Endothelial cell (in vitro differentiated cells): Measurements from ENCODE around the gene ACKR4. TPM values are rescaled to one million over a fixed set of nuclear protein-coding genes. Genes with fewer than 3 reads are reported as not detected.
A peak's percentile ranks its signal among the peaks of the same experiment; 100 is the strongest.
"Not testable (repeated sequence)": the region's sequence is repeated elsewhere in the genome, so short reads cannot be mapped to it uniquely, and the experiment has no call there.

Experiments
- DNase-seq: peaks from one replicate; pipeline ENCODE4 v3.0.0; 2021; ENCODE audit warnings: low spot score
- H3K27ac Mint-ChIP-seq: one replicate; pipeline ENCODE4 v1.8.0; 2021; ENCODE audit warnings: mixed read lengths, inconsistent platforms; ENCODE audit not compliant: unreplicated experiment
- H3K27me3 Mint-ChIP-seq: one replicate; pipeline ENCODE4 v1.8.0; 2021; ENCODE audit warnings: mild to moderate bottlenecking, moderate library complexity, mixed read lengths, inconsistent platforms; ENCODE audit not compliant: unreplicated experiment
- H3K36me3 Mint-ChIP-seq: one replicate; pipeline ENCODE4 v1.8.0; 2021; ENCODE audit warnings: mild to moderate bottlenecking, low read depth, mixed read lengths, inconsistent platforms; ENCODE audit not compliant: unreplicated experiment
- H3K4me1 Mint-ChIP-seq: one replicate; pipeline ENCODE4 v1.8.0; 2021; ENCODE audit warnings: mild to moderate bottlenecking, mixed read lengths, inconsistent platforms; ENCODE audit not compliant: unreplicated experiment
- H3K4me3 Mint-ChIP-seq: one replicate; pipeline ENCODE4 v1.8.0; 2021; ENCODE audit warnings: mild to moderate bottlenecking, mixed read lengths, inconsistent platforms; ENCODE audit not compliant: unreplicated experiment
- H3K9me3 Mint-ChIP-seq: one replicate; pipeline ENCODE4 v1.8.0; 2021; ENCODE audit warnings: mixed read lengths, inconsistent platforms; ENCODE audit not compliant: unreplicated experiment
- total RNA-seq: library from RNA; stranded (reverse); fragmentation: NEBNext Ultra II Directional; extraction: Animal tissue kit (Norgen Biotek cat#: 25700); gene quantifications from one replicate; pipeline ENCODE4 v1.2.1, GENCODE V29; 2021; ENCODE audit not compliant: unreplicated experiment
- TF ChIP-seq, protein P1 (sequence below): fragments of 200-600 bp; sonication (generic); IDR thresholded peaks from one replicate; pipeline ENCODE4 v1.5.0; 2021; ENCODE audit warnings: antibody characterized with exemption; ENCODE audit not compliant: unreplicated experiment

Gene ACKR4
- total RNA-seq, 1 donor from 2014 or later = not detected

DNA sequence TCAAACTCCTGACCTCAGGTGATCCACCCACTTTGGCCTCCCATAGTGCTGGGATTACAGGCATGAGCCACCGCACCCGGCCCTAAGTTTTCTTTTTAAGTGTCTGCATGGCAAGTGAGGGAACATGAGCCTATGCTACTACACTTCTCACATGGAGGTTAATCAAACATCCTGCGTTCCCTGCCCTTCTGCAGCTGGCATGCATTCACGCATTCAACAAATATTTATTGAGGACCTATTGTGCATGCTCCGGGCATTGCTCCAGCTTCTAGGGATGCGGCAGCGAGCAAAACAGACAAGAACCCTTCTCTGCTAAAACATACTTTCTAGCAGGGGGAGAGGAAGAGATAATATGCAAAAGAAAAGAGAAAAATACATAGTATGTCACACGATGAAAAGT is 42.6 kb upstream of the ACKR4 start:
- H3K27ac Mint-ChIP-seq = peak overlapping the region; percentile 8

DNA sequence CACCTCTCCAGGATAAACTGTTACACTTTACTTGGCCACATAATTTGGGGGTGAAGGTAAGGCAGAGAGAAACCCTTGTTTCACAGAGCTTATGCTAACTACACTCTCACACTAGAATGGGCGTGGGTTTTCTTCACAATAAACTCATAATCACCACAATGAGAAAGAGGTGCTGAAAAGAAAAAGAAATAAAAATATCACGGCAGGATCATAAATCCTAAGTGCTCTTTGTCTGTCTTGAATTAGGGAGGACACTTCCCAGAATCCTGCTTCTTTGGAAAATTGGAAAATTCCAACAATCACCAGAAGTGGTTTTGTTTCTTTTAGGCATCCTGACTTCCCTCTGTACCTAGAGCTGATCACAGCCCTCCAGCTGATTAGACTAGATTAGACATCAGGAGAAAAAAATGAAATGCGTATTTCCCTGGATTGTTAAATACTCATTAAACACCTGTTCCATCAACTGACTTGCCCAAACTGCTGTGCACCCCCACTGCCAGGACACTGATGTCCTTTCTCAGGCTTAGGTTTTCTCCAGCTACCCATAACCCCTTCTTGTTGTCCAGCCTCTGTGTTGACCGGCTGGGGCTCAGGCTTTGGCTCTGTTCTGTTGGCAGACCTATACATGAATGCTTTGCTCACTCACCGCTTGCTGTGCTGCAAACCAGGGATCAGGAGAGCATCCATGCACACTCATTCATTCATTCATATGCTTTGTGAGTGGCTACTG is 41.6 kb upstream of the ACKR4 start:
- no peak overlapping the region for H3K4me3 Mint-ChIP-seq
- TF ChIP-seq, protein P1, sequence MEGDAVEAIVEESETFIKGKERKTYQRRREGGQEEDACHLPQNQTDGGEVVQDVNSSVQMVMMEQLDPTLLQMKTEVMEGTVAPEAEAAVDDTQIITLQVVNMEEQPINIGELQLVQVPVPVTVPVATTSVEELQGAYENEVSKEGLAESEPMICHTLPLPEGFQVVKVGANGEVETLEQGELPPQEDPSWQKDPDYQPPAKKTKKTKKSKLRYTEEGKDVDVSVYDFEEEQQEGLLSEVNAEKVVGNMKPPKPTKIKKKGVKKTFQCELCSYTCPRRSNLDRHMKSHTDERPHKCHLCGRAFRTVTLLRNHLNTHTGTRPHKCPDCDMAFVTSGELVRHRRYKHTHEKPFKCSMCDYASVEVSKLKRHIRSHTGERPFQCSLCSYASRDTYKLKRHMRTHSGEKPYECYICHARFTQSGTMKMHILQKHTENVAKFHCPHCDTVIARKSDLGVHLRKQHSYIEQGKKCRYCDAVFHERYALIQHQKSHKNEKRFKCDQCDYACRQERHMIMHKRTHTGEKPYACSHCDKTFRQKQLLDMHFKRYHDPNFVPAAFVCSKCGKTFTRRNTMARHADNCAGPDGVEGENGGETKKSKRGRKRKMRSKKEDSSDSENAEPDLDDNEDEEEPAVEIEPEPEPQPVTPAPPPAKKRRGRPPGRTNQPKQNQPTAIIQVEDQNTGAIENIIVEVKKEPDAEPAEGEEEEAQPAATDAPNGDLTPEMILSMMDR = no peak
- DNase-seq = no peak
- H3K36me3 Mint-ChIP-seq = peaks cover 3% of the 10 kb centered on the region
- H3K9me3 Mint-ChIP-seq = no peaks in the 10 kb centered on the region
- H3K27me3 Mint-ChIP-seq = peaks cover 4% of the 10 kb centered on the region
- H3K4me1 Mint-ChIP-seq = peaks cover 52% of the 10 kb centered on the region
- H3K27ac Mint-ChIP-seq = peak overlapping the region; percentile 37

More for the DNA sequence above, 42.6 kb upstream of the ACKR4 start:
- DNase-seq = no peak
- H3K4me1 Mint-ChIP-seq = peaks cover 52% of the 10 kb centered on the region
- no peaks in the 10 kb centered on the region for H3K9me3 Mint-ChIP-seq
- no peak overlapping the region for H3K4me3 Mint-ChIP-seq
- peaks cover 4% of the 10 kb centered on the region for H3K27me3 Mint-ChIP-seq
- TF ChIP-seq, protein P1 = no peak
- peaks cover 3% of the 10 kb centered on the region for H3K36me3 Mint-ChIP-seq

DNA sequence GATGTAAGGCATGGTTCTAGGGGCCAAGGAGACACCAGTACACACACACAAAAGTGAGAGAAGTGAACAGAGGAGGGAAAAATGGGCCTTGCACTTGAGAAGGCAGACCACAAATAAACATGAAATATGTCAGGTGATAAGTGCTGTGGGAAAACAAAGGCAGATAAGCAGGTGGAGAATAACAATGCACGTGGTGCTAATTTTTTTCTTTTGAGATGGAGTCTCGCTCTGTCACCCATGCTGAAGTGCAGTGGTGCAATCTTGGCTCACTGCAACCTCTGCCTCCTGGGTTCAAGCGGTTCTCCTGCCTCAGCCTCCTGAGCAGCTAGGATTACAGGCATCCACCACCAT is 41.1 kb upstream of the ACKR4 start:
- H3K9me3 Mint-ChIP-seq, H3K36me3 Mint-ChIP-seq, H3K4me3 Mint-ChIP-seq, H3K27me3 Mint-ChIP-seq, DNase-seq: not testable (repeated sequence)
- H3K27ac Mint-ChIP-seq = peak overlapping the region; percentile 37
- H3K4me1 Mint-ChIP-seq = peaks cover 49% of the 10 kb centered on the region

DNA sequence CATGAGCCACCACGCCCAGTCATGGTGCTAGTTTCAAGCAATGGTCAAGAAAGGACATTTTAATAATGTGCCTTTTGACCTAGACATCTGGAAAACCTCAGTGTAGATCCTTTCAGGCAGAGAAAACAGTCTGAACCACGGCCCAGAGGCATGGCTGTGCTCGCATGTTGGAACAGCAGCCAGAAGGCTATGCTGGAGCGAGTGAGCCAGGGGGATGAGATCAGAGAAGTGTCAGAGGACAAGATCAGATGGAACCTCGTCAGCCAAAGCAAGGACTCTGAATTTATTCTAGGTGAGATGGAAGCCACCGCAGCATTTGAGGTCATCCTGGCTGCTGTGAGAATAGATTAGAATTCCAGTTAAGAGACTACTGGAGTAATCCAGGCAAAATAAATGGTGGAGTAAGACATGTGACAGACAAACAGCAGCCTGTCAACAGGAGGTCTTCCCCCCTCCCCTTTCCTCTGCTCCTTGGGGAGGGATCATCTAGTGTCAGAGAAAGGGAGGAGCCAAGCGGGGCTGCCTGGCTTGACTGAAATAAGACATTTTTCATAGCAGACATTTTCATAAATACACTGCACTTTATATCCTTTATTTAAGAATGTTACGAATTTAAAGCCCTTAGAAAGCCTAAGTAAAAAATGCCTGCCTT is 40.4 kb upstream of the ACKR4 start:
- DNase-seq = no peak
- TF ChIP-seq, protein P1 = no peak
- H3K27me3 Mint-ChIP-seq = peaks cover 4% of the 10 kb centered on the region
- peaks cover 49% of the 10 kb centered on the region for H3K4me1 Mint-ChIP-seq
- H3K27ac Mint-ChIP-seq = no peak overlapping the region
- H3K9me3 Mint-ChIP-seq = no peaks in the 10 kb centered on the region
- H3K4me3 Mint-ChIP-seq = no peak overlapping the region
- H3K36me3 Mint-ChIP-seq = peaks cover 3% of the 10 kb centered on the region

DNA sequence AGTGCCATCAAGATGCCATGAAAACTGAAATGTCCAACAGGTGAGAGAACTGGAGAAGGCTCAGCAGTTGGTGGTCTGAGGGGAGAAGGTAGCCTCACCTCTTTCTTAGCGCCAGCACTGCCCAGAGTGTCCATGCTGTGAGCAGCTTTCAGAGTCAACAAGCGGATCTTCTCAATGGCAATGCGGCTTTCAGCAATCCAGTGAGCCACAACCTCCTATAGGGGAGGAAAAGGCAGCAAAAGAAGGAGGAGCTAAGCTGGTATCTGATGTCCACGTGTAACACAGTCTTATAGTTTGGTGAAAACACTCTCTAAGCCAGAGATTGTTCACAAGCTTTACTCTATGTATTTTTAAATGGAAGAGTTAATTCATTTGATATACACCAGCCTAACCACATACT is 36.1 kb upstream of the ACKR4 start:
- no peak overlapping the region for H3K27ac Mint-ChIP-seq
- no peak overlapping the region for H3K4me3 Mint-ChIP-seq
- TF ChIP-seq, protein P1 = no peak
- DNase-seq = no peak
- H3K27me3 Mint-ChIP-seq = peaks cover 4% of the 10 kb centered on the region
- peaks cover 27% of the 10 kb centered on the region for H3K4me1 Mint-ChIP-seq
- no peaks in the 10 kb centered on the region for H3K9me3 Mint-ChIP-seq
- peaks cover 9% of the 10 kb centered on the region for H3K36me3 Mint-ChIP-seq
